Measurements from ENCODE around the gene OLIG1.

- TF ChIP-seq SUZ12 (IDR thresholded peaks at IDR 0.05; ENCODE audit: unreplicated experiment) (no peak), KAT2A (conservative IDR thresholded peaks at IDR 0.05; ENCODE audit: control insufficient read depth, low read depth, low read length) (no peak), YBX1 (IDR thresholded peaks at IDR 0.05) (no peak), CTCF (IDR thresholded peaks at IDR 0.05 in 2 of 3, conservative IDR thresholded peaks at IDR 0.05 in 1 of 3; ENCODE audit: control insufficient read depth in 2 of 3, extremely low read depth in 1 of 3, insufficient read depth in 1 of 3, low read depth in 3 of 3, low read length in 3 of 3) (no peak), SREBF2 (IDR thresholded peaks at IDR 0.05; ENCODE audit: low read length) (no peak), SRF (IDR thresholded peaks at IDR 0.05; ENCODE audit: low read depth in 2 of 2, low read length in 2 of 2) (no peak), EZH2 (IDR thresholded peaks at IDR 0.05; ENCODE audit: borderline replicate concordance, control insufficient read depth, low read depth, low read length) (no peak), JUND (IDR thresholded peaks at IDR 0.05; ENCODE audit: low read depth, low read length) (no peak), ETV6 (conservative IDR thresholded peaks at IDR 0.05 in 1 of 2, IDR thresholded peaks at IDR 0.05 in 1 of 2; ENCODE audit: borderline replicate concordance in 1 of 2, low read depth in 1 of 2) (no peak)
Observed at GRCh38 chr21:33080776-33081175, 10.8 kb downstream of the OLIG1 start.
